Measurements from ENCODE around the gene CTNNA2.

CTNNA2 gene

DNA sequence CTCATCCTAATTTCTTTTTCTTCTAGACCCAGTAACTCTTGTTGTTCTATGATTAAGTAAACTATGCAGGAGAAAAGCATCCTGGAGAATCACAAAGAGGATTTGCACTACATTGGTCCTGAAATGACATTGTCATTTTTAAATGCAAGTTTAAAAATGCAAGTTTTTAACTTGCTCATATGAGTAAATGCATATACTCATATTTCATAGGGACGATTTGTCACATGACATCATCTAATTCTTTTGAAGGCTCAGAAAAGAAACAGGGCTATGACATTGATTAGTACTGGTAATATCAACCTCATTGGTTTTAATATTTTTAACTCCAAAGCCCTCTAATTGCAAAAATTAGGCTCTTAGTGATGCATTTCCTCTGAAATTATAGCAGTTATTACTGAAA lies 467.3 kb downstream of the CTNNA2 start:
- no peak for DNase-seq (ENCODE audit: extremely low read depth, low read depth)

DNA sequence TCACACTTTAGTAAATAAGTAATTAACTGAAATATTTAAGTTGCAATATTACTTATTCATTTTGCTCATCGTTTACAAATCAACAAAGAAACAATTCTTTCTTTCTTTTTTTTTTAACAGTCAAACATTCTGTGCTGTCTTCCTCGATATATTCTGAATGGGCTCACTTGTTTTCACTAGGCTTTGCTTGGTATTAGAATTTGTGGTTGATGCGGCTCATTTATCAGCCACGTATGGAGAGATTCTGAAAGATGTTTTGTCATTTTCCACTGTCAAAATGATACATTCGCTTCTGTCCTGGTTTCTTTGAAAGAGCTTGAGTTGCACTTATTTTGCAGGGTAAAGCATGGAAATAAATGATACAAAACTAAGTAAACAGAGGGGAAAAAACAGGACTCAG lies 468.0 kb downstream of the CTNNA2 start:
- TF ChIP-seq, protein P1, sequence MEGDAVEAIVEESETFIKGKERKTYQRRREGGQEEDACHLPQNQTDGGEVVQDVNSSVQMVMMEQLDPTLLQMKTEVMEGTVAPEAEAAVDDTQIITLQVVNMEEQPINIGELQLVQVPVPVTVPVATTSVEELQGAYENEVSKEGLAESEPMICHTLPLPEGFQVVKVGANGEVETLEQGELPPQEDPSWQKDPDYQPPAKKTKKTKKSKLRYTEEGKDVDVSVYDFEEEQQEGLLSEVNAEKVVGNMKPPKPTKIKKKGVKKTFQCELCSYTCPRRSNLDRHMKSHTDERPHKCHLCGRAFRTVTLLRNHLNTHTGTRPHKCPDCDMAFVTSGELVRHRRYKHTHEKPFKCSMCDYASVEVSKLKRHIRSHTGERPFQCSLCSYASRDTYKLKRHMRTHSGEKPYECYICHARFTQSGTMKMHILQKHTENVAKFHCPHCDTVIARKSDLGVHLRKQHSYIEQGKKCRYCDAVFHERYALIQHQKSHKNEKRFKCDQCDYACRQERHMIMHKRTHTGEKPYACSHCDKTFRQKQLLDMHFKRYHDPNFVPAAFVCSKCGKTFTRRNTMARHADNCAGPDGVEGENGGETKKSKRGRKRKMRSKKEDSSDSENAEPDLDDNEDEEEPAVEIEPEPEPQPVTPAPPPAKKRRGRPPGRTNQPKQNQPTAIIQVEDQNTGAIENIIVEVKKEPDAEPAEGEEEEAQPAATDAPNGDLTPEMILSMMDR (IDR thresholded peaks at IDR 0.05; ENCODE audit: low read depth, low read length): no peak
- DNase-seq (ENCODE audit: extremely low read depth, low read depth): no peak

More for the DNA sequence above, 467.3 kb downstream of the CTNNA2 start:
- TF ChIP-seq, protein P1 (IDR thresholded peaks at IDR 0.05; ENCODE audit: low read depth, low read length): no peak

DNA sequence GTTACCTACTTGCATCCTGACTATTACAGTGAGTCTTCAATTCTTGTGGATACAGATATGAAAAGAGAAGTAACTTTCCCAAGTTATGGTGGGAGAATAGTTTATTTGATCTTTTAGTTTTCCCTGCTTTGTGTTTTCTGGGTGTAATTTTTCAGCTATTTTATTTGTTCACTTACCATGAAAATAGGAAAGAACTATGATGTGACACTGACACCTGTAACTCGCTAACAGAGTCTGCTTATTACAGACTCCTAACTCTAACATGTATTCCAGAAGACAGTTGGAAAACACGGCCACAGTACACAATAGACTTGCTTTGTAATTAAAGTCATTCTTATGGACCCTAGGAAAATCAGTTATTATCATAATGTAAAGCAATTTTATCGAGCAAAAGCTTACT lies 468.5 kb downstream of the CTNNA2 start:
- no peak for DNase-seq (ENCODE audit: extremely low read depth, low read depth)
- TF ChIP-seq, protein P1 (IDR thresholded peaks at IDR 0.05; ENCODE audit: low read depth, low read length): no peak

DNA sequence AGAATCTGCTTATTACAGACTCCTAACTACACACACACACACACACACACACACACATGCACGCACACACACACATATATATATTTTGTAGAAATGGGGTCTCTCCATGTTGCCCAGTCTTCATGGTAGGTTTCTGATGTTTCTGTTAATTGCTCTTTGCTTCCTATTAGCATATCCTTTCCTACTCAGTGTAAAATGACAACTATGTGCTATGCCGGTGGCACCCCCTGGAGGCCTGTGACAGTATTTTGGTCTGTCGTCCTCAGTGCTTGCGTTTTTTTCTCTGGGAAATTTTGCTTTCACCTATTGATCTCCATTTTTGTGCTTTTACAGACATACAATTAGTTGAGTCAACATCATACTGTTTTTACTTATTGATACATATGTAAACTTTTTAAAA lies 469.6 kb downstream of the CTNNA2 start:
- TF ChIP-seq, protein P1 (IDR thresholded peaks at IDR 0.05; ENCODE audit: low read depth, low read length): no peak
- no peak for DNase-seq (ENCODE audit: extremely low read depth, low read depth)

DNA sequence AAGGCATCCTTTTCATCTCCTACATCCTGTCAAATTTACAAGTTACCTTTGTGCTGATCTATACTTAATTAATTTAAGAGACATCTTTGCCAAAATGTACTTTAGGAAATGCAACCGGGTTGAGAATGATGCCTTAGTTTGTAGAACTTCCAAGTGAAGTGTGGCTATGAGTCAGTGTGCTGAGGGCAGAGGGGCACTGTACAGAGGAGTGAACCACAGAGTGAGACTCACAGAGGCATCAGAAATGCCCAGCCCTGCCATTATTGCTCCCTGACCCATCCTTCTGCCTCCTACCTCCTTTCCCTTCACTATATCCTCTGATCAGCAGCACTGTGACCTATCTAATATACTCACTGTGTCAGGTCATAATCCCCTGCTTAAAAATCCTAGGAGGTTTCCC lies 471.6 kb downstream of the CTNNA2 start:
- no peak for DNase-seq (ENCODE audit: extremely low read depth, low read depth)
- TF ChIP-seq, protein P1 (IDR thresholded peaks at IDR 0.05; ENCODE audit: low read depth, low read length): no peak

DNA sequence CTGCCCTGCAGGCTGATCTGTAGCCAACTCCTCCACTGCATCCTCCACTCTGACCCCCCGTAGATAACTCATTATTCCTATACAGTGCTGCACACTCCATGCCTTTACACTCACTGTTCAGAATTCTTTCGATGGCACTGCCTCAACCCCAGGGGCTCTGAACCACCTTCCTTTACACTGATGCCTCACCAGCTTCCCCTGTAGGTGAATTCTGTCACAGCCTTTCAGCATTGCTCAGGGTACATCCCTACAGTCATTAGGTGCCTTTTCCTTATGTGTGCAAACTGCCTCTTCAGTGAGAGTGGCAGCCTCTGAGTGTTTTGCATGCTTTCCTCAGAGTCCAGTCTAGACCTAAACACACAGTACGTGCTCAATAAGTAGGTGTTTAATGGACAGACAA lies 472.3 kb downstream of the CTNNA2 start:
- TF ChIP-seq, protein P1 (IDR thresholded peaks at IDR 0.05; ENCODE audit: low read depth, low read length): no peak
- no peak for DNase-seq (ENCODE audit: extremely low read depth, low read depth)

DNA sequence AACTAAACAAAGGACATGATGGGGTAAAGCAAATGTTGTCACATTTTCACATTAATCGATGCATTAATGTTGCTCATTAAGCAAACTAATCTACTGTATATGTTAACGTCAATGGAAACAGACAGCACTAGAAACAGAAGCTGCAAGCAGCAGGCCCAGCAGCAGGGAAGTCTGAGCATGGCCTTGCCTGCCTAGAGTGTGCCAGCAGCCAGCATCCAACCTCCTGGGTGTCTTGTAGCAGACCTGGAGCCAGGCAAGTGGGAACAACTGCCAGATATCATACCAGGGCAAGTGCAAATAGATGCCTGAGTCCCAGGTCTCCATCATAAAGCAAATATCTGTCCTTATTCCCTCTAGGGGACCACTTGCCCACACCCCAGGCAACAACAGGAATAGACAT lies 472.7 kb downstream of the CTNNA2 start:
- TF ChIP-seq, protein P1 (IDR thresholded peaks at IDR 0.05; ENCODE audit: low read depth, low read length): no peak
- DNase-seq (ENCODE audit: extremely low read depth, low read depth): no peak
